ENCODE results near the gene PTCD2. TPM values are rescaled to one million over a fixed set of nuclear protein-coding genes. Genes with fewer than 3 reads are reported as not detected.
A peak's percentile ranks its signal among the peaks of the same experiment; 100 is the strongest.

Gene PTCD2
- total and polyA plus RNA-seq, 9 of the 15 experiments (the other 6 are each of a cell fraction or from before 2014, with no cell fraction given), result 11.9 to 28.5 (median 18.6) TPM

DNA sequence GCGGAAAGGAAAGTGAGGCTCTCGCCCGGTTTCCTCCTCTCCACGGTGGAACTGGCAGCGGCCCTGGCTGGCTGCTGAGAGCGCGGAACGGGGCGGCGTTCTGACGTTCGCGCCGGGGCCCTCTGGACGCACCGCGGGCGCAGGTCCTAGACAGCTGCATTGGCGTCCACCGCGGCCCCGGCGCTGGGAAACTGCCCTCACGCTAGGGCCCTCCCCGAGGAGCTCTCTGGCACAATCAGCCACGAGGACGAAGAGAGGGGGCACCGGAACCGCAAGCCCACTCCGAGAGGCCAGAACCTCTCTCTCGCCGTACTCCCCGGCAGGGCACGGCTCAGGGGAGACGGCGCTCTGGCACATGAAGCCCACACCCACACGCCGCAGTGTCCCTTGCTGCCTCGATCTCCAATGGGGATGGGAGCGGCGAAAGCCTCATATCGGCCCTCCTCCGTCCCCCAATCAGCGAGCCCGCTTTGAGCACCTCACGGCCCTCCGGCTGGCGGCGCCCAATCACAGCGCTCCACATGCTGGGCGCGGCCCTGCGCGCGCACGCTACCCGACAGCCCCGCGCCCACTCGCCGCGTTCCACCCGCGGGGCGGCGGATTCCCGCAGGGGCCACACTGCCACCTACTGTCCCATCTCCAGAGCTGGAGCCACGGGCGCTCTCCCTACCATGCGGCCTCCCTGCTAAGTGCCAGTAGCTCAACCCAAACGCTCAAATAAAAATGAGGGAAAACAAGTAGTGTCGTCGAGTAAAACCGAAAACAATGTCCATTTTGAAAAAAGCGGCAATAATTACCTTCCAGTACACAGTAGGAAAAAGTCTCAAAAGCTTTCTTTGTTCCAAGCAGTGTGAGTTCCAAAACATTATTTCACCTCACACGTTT is 12.0 kb upstream of the PTCD2 start (continued):
- TF ChIP-seq SP1 (CRISPR knock-in tag; IDR thresholded peaks at IDR 0.05), result peak; percentile 78
- TF ChIP-seq, protein P1, sequence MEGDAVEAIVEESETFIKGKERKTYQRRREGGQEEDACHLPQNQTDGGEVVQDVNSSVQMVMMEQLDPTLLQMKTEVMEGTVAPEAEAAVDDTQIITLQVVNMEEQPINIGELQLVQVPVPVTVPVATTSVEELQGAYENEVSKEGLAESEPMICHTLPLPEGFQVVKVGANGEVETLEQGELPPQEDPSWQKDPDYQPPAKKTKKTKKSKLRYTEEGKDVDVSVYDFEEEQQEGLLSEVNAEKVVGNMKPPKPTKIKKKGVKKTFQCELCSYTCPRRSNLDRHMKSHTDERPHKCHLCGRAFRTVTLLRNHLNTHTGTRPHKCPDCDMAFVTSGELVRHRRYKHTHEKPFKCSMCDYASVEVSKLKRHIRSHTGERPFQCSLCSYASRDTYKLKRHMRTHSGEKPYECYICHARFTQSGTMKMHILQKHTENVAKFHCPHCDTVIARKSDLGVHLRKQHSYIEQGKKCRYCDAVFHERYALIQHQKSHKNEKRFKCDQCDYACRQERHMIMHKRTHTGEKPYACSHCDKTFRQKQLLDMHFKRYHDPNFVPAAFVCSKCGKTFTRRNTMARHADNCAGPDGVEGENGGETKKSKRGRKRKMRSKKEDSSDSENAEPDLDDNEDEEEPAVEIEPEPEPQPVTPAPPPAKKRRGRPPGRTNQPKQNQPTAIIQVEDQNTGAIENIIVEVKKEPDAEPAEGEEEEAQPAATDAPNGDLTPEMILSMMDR (IDR thresholded peaks at IDR 0.05 in 2 of 3, conservative IDR thresholded peaks at IDR 0.05 in 1 of 3; ENCODE audit: insufficient read depth in 2 of 3, low read depth in 1 of 3, low read length in 3 of 3), result peak; percentile 89 to 92 (median 90)
- TF ChIP-seq, protein P2, sequence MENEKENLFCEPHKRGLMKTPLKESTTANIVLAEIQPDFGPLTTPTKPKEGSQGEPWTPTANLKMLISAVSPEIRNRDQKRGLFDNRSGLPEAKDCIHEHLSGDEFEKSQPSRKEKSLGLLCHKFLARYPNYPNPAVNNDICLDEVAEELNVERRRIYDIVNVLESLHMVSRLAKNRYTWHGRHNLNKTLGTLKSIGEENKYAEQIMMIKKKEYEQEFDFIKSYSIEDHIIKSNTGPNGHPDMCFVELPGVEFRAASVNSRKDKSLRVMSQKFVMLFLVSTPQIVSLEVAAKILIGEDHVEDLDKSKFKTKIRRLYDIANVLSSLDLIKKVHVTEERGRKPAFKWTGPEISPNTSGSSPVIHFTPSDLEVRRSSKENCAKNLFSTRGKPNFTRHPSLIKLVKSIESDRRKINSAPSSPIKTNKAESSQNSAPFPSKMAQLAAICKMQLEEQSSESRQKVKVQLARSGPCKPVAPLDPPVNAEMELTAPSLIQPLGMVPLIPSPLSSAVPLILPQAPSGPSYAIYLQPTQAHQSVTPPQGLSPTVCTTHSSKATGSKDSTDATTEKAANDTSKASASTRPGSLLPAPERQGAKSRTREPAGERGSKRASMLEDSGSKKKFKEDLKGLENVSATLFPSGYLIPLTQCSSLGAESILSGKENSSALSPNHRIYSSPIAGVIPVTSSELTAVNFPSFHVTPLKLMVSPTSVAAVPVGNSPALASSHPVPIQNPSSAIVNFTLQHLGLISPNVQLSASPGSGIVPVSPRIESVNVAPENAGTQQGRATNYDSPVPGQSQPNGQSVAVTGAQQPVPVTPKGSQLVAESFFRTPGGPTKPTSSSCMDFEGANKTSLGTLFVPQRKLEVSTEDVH (IDR thresholded peaks at IDR 0.05; ENCODE audit: low read depth, partially characterized antibody), result peak; percentile 43
- TF ChIP-seq, protein P3, sequence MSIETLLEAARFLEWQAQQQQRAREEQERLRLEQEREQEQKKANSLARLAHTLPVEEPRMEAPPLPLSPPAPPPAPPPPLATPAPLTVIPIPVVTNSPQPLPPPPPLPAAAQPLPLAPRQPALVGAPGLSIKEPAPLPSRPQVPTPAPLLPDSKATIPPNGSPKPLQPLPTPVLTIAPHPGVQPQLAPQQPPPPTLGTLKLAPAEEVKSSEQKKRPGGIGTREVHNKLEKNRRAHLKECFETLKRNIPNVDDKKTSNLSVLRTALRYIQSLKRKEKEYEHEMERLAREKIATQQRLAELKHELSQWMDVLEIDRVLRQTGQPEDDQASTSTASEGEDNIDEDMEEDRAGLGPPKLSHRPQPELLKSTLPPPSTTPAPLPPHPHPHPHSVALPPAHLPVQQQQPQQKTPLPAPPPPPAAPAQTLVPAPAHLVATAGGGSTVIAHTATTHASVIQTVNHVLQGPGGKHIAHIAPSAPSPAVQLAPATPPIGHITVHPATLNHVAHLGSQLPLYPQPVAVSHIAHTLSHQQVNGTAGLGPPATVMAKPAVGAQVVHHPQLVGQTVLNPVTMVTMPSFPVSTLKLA (conservative IDR thresholded peaks at IDR 0.05), result peak; percentile 88 to 94
- TF ChIP-seq, protein P4, sequence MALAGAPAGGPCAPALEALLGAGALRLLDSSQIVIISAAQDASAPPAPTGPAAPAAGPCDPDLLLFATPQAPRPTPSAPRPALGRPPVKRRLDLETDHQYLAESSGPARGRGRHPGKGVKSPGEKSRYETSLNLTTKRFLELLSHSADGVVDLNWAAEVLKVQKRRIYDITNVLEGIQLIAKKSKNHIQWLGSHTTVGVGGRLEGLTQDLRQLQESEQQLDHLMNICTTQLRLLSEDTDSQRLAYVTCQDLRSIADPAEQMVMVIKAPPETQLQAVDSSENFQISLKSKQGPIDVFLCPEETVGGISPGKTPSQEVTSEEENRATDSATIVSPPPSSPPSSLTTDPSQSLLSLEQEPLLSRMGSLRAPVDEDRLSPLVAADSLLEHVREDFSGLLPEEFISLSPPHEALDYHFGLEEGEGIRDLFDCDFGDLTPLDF (CRISPR knock-in tag; IDR thresholded peaks at IDR 0.05), result peak; percentile 85
- TF ChIP-seq XRCC5 (IDR thresholded peaks at IDR 0.05; ENCODE audit: low read depth, low read length), result peak; percentile 78; the same call in 1 of the 2 replicates
- no peak for TF ChIP-seq ARID2 (IDR thresholded peaks at IDR 0.05)
- TF ChIP-seq ZFP36 (IDR thresholded peaks at IDR 0.05; ENCODE audit: low read depth, low read length, partially characterized antibody), result no peak
- TF ChIP-seq SMAD1 (IDR thresholded peaks at IDR 0.05; ENCODE audit: low read depth, low read length, partially characterized antibody), result peak; percentile 35
- peak; percentile 89 for TF ChIP-seq RBM25 (IDR thresholded peaks at IDR 0.05; ENCODE audit: low read depth, low read length, severe bottlenecking)
- TF ChIP-seq GTF2E2 (tag; IDR thresholded peaks at IDR 0.05), result no peak; the same call in 1 of the 2 replicates
- peak; percentile 65; the same call in 1 of the 2 replicates for TF ChIP-seq ZBTB7A (IDR thresholded peaks at IDR 0.05; ENCODE audit: borderline replicate concordance, control insufficient read depth, low read depth, low read length)
- peak; percentile 97 for TF ChIP-seq RBBP5 (IDR thresholded peaks at IDR 0.05; ENCODE audit: borderline replicate concordance, insufficient read depth, low read length, poor library complexity, severe bottlenecking)
- TF ChIP-seq ZNF778 (CRISPR knock-in tag; IDR thresholded peaks at IDR 0.05), result no peak
- TF ChIP-seq CAMTA2 (CRISPR knock-in tag; conservative IDR thresholded peaks at IDR 0.05), result 0 out of 2 replicates have a peak, but pooled peaks have one; percentile 51
- TF ChIP-seq HDAC2 (IDR thresholded peaks at IDR 0.05), result peak; percentile 77
- peak; percentile 38 for TF ChIP-seq SP2 (IDR thresholded peaks at IDR 0.05; ENCODE audit: extremely low read depth, low read depth, low read length, poor library complexity, severe bottlenecking)
- TF ChIP-seq CHD2 (IDR thresholded peaks at IDR 0.05; ENCODE audit: low read depth, low read length), result peak; percentile 45
